Jurkat, Clone E6-1 (cell line): Measurements from ENCODE around the gene RHOH.
"Not testable (repeated sequence)": the region's sequence is repeated elsewhere in the genome, so short reads cannot be mapped to it uniquely, and the experiment has no call there.

Experiments used
- DNase-seq: peaks from one replicate; pipeline ENCODE4 v3.0.0-alpha.2; 2011; ENCODE audit warnings: low read depth, low spot score
- H3K4me3 ChIP-seq: 2 replicates; pipeline ENCODE4 v1.5.1; 2011; ENCODE audit warnings: mild to moderate bottlenecking, low read length, control low read depth, moderate library complexity

Gene RHOH

GRCh38 chr4:40281099-40281498 lies 84.3 kb downstream of the RHOH start:
- no peak for DNase-seq
- H3K4me3 ChIP-seq: no peak overlapping the region

GRCh38 chr4:40281913-40282312 lies 85.1 kb downstream of the RHOH start:
- DNase-seq: no peak
- H3K4me3 ChIP-seq: no peak overlapping the region

- not testable (repeated sequence) for H3K4me3 ChIP-seq, DNase-seq
These were observed 86.0 kb downstream of the RHOH start for GRCh38 chr4:40282857-40283256.

- H3K4me3 ChIP-seq: no peak overlapping the region
- no peak for DNase-seq
These were observed 86.6 kb downstream of the RHOH start for GRCh38 chr4:40283413-40283812.

GRCh38 chr4:40283968-40284367 lies 87.1 kb downstream of the RHOH start:
- no peak overlapping the region for H3K4me3 ChIP-seq
- peak; percentile 86 for DNase-seq

GRCh38 chr4:40285692-40286091 lies 88.9 kb downstream of the RHOH start:
- no peak for DNase-seq
- H3K4me3 ChIP-seq: no peak overlapping the region

GRCh38 chr4:40288566-40288965 lies 91.7 kb downstream of the RHOH start:
- H3K4me3 ChIP-seq: no peak overlapping the region
- no peak for DNase-seq

GRCh38 chr4:40289366-40290188 lies 92.7 kb downstream of the RHOH start:
- DNase-seq: no peak
- H3K4me3 ChIP-seq: no peak overlapping the region

- not testable (repeated sequence) for DNase-seq, H3K4me3 ChIP-seq
These were observed 93.9 kb downstream of the RHOH start for GRCh38 chr4:40290611-40291186.

- H3K4me3 ChIP-seq: no peak overlapping the region
- no peak for DNase-seq
These were observed 95.5 kb downstream of the RHOH start for GRCh38 chr4:40292313-40292759.

- no peak for DNase-seq
- no peak overlapping the region for H3K4me3 ChIP-seq
These were observed 97.5 kb downstream of the RHOH start for GRCh38 chr4:40294339-40294738.

- not testable (repeated sequence) for DNase-seq, H3K4me3 ChIP-seq
These were observed 98.2 kb downstream of the RHOH start for GRCh38 chr4:40295030-40295429.

- DNase-seq: no peak
- H3K4me3 ChIP-seq: no peak overlapping the region
These were observed 98.7 kb downstream of the RHOH start for GRCh38 chr4:40295572-40295971.
